ENCODE results near the gene CALCOCO1. TPM values are rescaled to one million over a fixed set of nuclear protein-coding genes. Genes with fewer than 3 reads are reported as not detected.
"Not testable (repeated sequence)": the region's sequence is repeated elsewhere in the genome, so short reads cannot be mapped to it uniquely, and the experiment has no call there.

Gene CALCOCO1
- total RNA-seq, 1 donor from 2014 or later = 144 TPM

GRCh38 chr12:53768976-53769375 is 41.7 kb upstream of the CALCOCO1 start:
- Mint-ChIP-seq H3K27me3 (ENCODE audit: unreplicated experiment) (peaks cover 5% of the 10 kb centered on the region), H3K4me1 (ENCODE audit: unreplicated experiment) (peaks cover 11% of the 10 kb centered on the region)

GRCh38 chr12:53766881-53767280 is 39.6 kb upstream of the CALCOCO1 start:
- TF ChIP-seq, protein P1, sequence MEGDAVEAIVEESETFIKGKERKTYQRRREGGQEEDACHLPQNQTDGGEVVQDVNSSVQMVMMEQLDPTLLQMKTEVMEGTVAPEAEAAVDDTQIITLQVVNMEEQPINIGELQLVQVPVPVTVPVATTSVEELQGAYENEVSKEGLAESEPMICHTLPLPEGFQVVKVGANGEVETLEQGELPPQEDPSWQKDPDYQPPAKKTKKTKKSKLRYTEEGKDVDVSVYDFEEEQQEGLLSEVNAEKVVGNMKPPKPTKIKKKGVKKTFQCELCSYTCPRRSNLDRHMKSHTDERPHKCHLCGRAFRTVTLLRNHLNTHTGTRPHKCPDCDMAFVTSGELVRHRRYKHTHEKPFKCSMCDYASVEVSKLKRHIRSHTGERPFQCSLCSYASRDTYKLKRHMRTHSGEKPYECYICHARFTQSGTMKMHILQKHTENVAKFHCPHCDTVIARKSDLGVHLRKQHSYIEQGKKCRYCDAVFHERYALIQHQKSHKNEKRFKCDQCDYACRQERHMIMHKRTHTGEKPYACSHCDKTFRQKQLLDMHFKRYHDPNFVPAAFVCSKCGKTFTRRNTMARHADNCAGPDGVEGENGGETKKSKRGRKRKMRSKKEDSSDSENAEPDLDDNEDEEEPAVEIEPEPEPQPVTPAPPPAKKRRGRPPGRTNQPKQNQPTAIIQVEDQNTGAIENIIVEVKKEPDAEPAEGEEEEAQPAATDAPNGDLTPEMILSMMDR (IDR thresholded peaks at IDR 0.05; ENCODE audit: unreplicated experiment) = no peak
- Mint-ChIP-seq H3K4me1 (ENCODE audit: unreplicated experiment) (peaks cover 11% of the 10 kb centered on the region), H3K27ac (ENCODE audit: unreplicated experiment) (no peak overlapping the region), H3K9me3 (ENCODE audit: unreplicated experiment) (no peaks in the 10 kb centered on the region), H3K27me3 (ENCODE audit: unreplicated experiment) (peaks cover 5% of the 10 kb centered on the region), H3K4me3 (ENCODE audit: unreplicated experiment) (no peak overlapping the region), H3K36me3 (ENCODE audit: low read depth, unreplicated experiment) (peaks cover 7% of the 10 kb centered on the region)
- no peak for DNase-seq (ENCODE audit: low spot score)

More at GRCh38 chr12:53768976-53769375, 41.7 kb upstream of the CALCOCO1 start:
- H3K27ac Mint-ChIP-seq (ENCODE audit: unreplicated experiment) = no peak overlapping the region
- no peaks in the 10 kb centered on the region for H3K9me3 Mint-ChIP-seq (ENCODE audit: unreplicated experiment)
- no peaks in the 10 kb centered on the region for H3K36me3 Mint-ChIP-seq (ENCODE audit: low read depth, unreplicated experiment)
- H3K4me3 Mint-ChIP-seq (ENCODE audit: unreplicated experiment) = no peak overlapping the region
- TF ChIP-seq, protein P1 (IDR thresholded peaks at IDR 0.05; ENCODE audit: unreplicated experiment) = no peak
- DNase-seq (ENCODE audit: low spot score) = no peak

GRCh38 chr12:53765891-53766290 is 38.6 kb upstream of the CALCOCO1 start:
- Mint-ChIP-seq H3K36me3 (ENCODE audit: low read depth, unreplicated experiment) (peaks cover 7% of the 10 kb centered on the region), H3K4me3 (ENCODE audit: unreplicated experiment) (no peak overlapping the region), H3K27me3 (ENCODE audit: unreplicated experiment) (peaks cover 5% of the 10 kb centered on the region), H3K9me3 (ENCODE audit: unreplicated experiment) (no peaks in the 10 kb centered on the region), H3K27ac (ENCODE audit: unreplicated experiment) (no peak overlapping the region), H3K4me1 (ENCODE audit: unreplicated experiment) (peaks cover 13% of the 10 kb centered on the region)
- TF ChIP-seq, protein P1 (IDR thresholded peaks at IDR 0.05; ENCODE audit: unreplicated experiment) = no peak
- no peak for DNase-seq (ENCODE audit: low spot score)

DNA sequence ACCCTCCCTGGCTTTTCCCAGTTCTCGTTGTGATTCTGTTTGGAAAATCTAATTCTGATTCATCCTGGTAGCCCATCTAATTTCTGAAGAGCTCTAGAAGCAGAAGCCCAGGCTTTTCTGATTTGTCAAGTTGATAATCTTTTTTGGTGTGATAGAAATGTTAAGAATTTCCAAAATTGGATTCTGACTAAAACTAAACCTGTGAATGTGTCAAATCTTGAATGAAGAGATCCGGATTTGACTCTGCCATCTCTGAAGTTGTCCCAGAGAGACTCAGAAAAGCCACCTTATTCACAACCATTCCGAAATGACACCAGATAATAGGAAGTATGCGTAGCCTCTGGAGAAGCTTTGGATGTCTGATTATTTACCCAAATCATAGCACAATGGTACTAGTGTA is 37.4 kb upstream of the CALCOCO1 start:
- Mint-ChIP-seq H3K27ac (ENCODE audit: unreplicated experiment) (no peak overlapping the region), H3K4me1 (ENCODE audit: unreplicated experiment) (peaks cover 15% of the 10 kb centered on the region), H3K27me3 (ENCODE audit: unreplicated experiment) (peaks cover 7% of the 10 kb centered on the region), H3K9me3 (ENCODE audit: unreplicated experiment) (no peaks in the 10 kb centered on the region), H3K36me3 (ENCODE audit: low read depth, unreplicated experiment) (peaks cover 11% of the 10 kb centered on the region), H3K4me3 (ENCODE audit: unreplicated experiment) (no peak overlapping the region)
- DNase-seq (ENCODE audit: low spot score) = no peak
- TF ChIP-seq, protein P1 (IDR thresholded peaks at IDR 0.05; ENCODE audit: unreplicated experiment) = no peak

GRCh38 chr12:53762793-53763192 is 35.5 kb upstream of the CALCOCO1 start:
- not testable (repeated sequence) for H3K27ac Mint-ChIP-seq (ENCODE audit: unreplicated experiment); DNase-seq (ENCODE audit: low spot score); H3K9me3 Mint-ChIP-seq (ENCODE audit: unreplicated experiment); H3K4me3 Mint-ChIP-seq (ENCODE audit: unreplicated experiment)
- peaks cover 15% of the 10 kb centered on the region for H3K27me3 Mint-ChIP-seq (ENCODE audit: unreplicated experiment)
- peaks cover 25% of the 10 kb centered on the region for H3K4me1 Mint-ChIP-seq (ENCODE audit: unreplicated experiment)
- peaks cover 15% of the 10 kb centered on the region for H3K36me3 Mint-ChIP-seq (ENCODE audit: low read depth, unreplicated experiment)

All from endothelial cell (in vitro differentiated cells).